H1 (cell line): ENCODE measurements around the gene PGAP3. TPM values are rescaled to one million over a fixed set of nuclear protein-coding genes. Genes with fewer than 3 reads are reported as not detected.

ENCODE experiments used
- CEBPB ChIP-seq: IDR thresholded peaks from 2 replicates; pipeline ENCODE4 v1.6.1; 2012; ENCODE audit warnings: low read depth, low read length
- HDAC6 ChIP-seq: IDR thresholded peaks from one replicate; pipeline ENCODE4 v1.7.1; 2012; ENCODE audit warnings: low read depth, mild to moderate bottlenecking, inconsistent platforms, low read length, moderate library complexity
- KDM1A ChIP-seq: fragments of 200-600, 300-600 bp; sonication (generic); IDR thresholded peaks from 2 replicates; pipeline ENCODE4 v1.7.1; 2016; ENCODE audit warnings: mild to moderate bottlenecking, low read length, borderline replicate concordance
- KDM5A ChIP-seq: fragments of 200-600 bp; IDR thresholded peaks from 2 replicates; pipeline ENCODE4 v1.7.1; 2012; ENCODE audit warnings: mild to moderate bottlenecking, low read length, inconsistent platforms, mixed read lengths
- NANOG ChIP-seq: IDR thresholded peaks from 2 replicates; pipeline ENCODE4 v1.6.1; 2011; ENCODE audit warnings: low read length, low read depth, mild to moderate bottlenecking, inconsistent platforms; ENCODE audit not compliant: insufficient read depth, poor library complexity, severe bottlenecking
- RFX5 ChIP-seq: IDR thresholded peaks from 2 replicates; pipeline ENCODE4 v1.6.1; 2011; ENCODE audit warnings: low read depth, low read length, improper control_type of control experiment, borderline replicate concordance
- SRF ChIP-seq: IDR thresholded peaks from 2 replicates; pipeline ENCODE4 v1.6.1; 2011; ENCODE audit warnings: mild to moderate bottlenecking, low read depth, low read length, moderate library complexity
- SUZ12 ChIP-seq: fragments of 200-600 bp; sonication (generic); IDR thresholded peaks from 2 replicates; pipeline ENCODE4 v1.6.1; 2012; ENCODE audit warnings: mild to moderate bottlenecking, inconsistent platforms, low read length, moderate library complexity, mixed read lengths
- polyA plus RNA-seq, 7 experiments: library from polyadenylated mRNA; depleted of rRNA in 3 of 7; stranded (reverse) in 5 of 7; unstranded in 2 of 7; fragments of >200 nt in 5 of 7; fragments of 200-250 nt in 2 of 7; gene quantifications; 1 replicate in 5 of 7; 2 replicates in 1 of 7; 4 replicates in 1 of 7; pipeline versions ENCODE4 v1.2.1 to v1.2.3, GENCODE V29; 2011 to 2013; ENCODE audit warnings: missing spikeins in 2 of 7, mixed read lengths in 2 of 7
- total RNA-seq: library from RNA; stranded (reverse); fragmentation: NEBNext Ultra II Directional; extraction: Animal tissue kit (Norgen Biotek cat#: 25700); gene quantifications from 2 replicates; pipeline ENCODE4 v1.2.1, GENCODE V29; 2021
- TF ChIP-seq, protein P1 (sequence below): IDR thresholded peaks from 2 replicates; pipeline ENCODE4 v1.6.1; 2012; ENCODE audit warnings: inconsistent platforms

The PGAP3 gene
- total and polyA plus RNA-seq, 2 of the 8 experiments (the other 6 are each of a cell fraction or from before 2014, with no cell fraction given): 21.0 to 30.7 TPM

DNA sequence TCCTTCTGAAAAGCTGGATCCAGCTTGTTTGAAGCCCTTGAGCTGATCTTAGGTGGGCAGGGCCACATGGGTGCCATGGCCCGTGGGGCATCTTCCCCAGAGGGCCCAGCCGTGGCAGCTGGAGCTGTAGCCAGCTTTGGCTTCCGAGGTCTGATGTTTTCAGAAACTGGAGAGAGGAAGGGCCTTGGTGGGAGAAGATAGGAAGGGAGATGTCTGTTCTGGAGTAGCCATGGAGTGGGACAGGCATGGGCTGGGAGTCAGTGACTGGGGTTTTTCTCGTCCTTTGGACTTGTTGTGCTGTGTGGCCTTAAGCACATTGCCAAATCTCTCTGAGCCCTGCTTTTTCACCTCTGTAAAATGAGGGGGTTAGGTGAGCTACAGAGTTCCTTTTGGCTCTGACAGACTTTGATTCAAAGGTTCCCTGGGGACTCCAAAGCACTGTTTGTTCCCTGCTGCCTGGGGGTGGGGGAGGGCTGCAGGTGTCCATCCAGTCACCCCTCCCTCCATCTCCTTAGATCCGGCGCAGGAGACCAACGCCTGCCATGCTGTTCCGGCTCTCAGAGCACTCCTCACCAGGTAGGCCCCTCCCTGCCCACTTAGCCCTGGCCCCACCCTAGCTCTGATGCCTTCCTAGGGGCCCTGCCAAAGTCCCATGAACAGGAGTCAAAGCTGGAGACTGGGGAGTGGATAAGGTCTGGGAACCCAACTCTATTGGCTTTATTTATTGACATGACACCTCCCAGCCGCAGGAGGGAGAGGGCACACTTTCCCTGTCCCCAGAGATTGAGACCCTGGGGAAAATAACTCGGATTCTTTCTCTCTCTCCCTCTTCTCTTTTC lies 59.0 kb downstream of the PGAP3 start (continued):
- TF ChIP-seq RFX5 (no peak), CEBPB (no peak), NANOG (no peak), SRF (no peak), HDAC6 (no peak), KDM1A (no peak; the same call in 1 of the 2 replicates), SUZ12 (no peak), KDM5A (no peak)
- TF ChIP-seq, protein P1, sequence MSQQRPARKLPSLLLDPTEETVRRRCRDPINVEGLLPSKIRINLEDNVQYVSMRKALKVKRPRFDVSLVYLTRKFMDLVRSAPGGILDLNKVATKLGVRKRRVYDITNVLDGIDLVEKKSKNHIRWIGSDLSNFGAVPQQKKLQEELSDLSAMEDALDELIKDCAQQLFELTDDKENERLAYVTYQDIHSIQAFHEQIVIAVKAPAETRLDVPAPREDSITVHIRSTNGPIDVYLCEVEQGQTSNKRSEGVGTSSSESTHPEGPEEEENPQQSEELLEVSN: no peak
